GM18951 (cell line): ENCODE results near the gene FBXO38.

Experiments
- POLR2A ChIP-seq: IDR thresholded peaks from 4 replicates; pipeline ENCODE4 v1.6.1; 2011; ENCODE audit warnings: mild to moderate bottlenecking; ENCODE audit not compliant: insufficient read length, insufficient read depth; ENCODE audit errors: extremely low read depth
- in situ Hi-C: fragments of 300-500 bp; cut with MboI; formaldehyde crosslinking; loops from one replicate; pipeline ENCODE4 v1.12.0; 2022; ENCODE audit warnings: low sequenced_read_pairs, mixed read lengths, inconsistent platforms; ENCODE audit not compliant: unreplicated experiment

The FBXO38 gene

DNA sequence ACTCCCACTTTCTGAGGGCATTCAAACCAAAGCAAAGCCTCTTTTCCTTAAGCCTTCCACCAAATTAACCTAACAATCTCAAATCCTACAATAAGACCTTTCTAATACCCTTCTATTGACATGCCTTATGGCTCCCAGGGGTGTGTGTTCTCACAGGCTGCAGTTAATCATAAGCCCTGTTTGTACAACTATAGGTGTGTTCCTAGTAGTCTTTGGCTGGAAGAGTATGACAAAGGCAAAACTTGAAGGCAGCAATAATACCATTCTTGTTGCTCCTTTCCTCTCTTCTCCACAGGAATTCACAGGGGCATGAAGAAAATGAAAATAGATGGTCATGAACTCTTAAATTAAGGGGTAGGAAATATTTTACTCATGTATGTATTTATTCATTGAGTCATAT is 10.9 kb upstream of the FBXO38 start:
- in situ Hi-C loops, result no loop called here
- no peak for TF ChIP-seq POLR2A

DNA sequence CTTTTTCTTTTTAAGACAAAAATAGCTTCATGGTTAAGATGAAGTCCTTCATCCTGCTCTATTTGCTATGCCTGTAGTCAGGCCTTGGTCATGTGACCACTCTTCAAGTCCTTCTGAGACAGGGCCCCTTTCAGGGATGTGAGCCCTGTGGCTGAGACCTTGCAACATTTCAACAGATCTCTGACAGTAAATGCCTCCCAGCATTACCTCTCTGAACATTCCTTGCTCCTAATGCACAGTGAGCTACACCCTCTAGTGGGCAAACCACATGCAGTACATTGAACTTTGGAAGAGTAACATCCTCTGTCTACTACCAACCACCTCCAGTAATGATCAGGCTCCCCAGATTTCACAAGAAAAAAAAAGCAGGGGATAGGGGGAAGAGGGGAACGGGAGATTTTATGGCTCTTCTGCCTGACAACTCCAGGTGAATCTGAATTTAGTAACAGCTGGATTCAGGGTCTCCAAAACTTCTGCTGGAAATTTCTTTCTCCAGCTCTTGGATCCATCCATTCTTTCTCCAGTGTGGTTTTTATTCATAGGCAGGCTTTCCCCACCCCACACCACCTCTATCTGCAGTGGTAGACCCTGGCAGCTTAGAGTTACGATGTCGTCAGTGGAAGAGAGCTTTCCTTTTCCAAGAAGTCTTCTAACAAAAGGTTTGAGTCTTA is 8.9 kb upstream of the FBXO38 start:
- no peak for TF ChIP-seq POLR2A
- in situ Hi-C loops, result no loop called here

DNA sequence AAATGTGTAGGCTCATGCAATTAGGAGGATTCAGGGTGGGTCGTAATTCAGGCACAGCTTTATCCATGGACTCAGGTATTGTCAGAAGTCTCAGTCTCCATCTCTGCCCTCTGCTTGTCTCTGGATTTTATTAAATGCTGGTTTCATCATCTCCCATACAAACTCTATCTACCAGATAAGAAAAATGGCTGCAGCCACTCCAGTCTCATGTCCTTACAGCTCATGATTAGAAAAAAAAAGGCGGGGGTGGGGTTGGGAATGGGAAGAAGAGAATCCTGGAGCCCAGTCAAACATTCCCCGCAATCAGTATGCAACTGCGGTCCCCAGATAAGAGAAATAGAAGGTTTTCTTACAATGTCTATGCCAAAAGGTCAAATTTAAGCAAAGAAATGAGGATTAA is 7.6 kb upstream of the FBXO38 start:
- in situ Hi-C loops, result no loop called here
- no peak for TF ChIP-seq POLR2A

DNA sequence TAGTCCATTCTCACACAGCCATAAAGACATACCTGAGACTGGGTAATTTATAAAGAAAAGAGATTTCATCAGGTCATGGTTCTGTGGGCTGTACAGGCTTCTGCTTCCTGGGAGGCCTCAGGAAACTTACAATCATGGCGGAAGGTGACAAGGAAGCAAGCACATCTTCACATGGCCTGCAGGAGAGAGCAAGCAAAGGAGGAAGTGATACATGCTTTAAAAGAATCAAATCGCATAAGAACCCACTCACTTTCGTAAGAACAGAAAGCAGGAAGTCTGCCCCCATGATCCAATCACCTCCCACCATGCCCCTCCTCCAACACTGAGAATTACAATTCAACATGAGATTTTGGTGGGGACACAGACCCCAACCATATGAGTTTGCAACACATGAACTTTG is 5.1 kb upstream of the FBXO38 start:
- no peak for TF ChIP-seq POLR2A
- in situ Hi-C loops, result no loop called here

DNA sequence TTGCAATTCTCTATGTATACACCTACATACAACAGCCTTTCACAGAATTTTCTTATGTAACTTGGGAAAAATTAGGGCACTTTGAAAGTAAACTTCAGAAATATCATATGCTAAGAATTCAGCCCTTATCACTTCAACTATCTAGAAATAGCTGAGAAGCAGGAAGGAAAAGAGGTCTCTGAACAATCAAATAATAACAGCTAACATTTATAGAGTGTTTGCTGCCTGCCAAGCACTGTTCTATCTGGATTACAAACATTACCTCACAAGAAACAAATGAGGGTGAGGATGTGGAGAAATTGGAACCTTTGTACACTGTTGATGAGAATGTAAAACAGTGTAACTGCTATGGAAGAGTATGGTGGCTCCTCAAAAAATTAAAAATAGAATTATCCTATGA is 4.4 kb upstream of the FBXO38 start:
- no peak for TF ChIP-seq POLR2A
- in situ Hi-C loops, result no loop called here

DNA sequence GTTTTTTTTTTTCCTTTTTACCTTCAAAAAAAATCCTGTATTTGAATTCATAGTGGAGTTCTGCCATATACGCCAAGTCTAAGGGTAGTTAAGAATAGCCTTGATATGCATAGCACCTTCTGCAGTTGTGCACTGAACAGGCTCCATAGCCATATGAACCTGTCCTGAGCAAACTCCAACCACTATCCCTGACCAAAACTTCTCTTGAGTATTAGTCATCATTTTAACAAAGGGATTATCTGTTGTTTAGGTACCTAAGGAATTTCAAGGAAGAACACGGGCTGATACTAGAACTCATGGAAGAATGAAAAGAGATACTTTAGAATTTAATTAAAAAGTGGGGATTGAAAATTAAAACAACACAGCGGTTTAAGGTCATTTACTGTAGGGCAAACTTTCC is 1.9 kb upstream of the FBXO38 start:
- no peak for TF ChIP-seq POLR2A
- in situ Hi-C loops, result no loop called here

DNA sequence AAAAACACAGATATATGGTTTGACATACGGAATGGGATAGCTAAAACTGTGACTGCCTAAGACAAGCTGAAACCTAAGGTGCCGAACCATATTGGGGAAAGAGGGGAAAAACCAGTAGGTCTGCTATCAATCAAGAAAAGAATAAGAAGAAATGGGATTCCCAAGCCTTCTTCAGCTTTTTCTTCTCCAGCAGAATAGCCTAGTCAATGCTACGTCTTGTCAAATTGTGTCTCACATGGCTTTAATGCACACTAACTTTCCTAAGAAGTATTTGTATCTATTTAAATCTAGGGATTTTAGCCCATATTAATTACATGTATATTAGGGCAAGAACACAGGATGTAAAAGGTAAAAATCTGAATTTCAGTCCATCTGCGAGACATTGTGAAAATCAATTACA is 797 bp upstream of the FBXO38 start:
- in situ Hi-C loops, result no loop called here
- no peak for TF ChIP-seq POLR2A

DNA sequence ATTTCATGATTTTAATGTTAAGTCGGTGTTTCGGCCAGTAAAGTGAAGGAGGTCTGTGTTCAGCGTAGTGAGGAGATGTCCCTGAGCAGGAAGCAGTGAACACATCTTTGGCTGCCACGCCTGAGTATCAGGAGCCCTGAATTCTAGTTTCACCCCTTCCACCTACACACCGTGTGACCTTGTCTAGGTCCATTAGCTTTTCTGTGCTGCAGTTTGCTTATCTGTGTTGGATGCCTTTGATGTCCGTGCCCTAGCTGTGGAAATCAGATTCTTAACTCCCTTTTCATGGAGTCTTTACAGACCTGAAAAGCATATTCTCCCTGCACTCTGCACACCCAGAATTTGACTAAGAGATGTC is 601 bp downstream of the FBXO38 start:
- no peak for TF ChIP-seq POLR2A
- in situ Hi-C loops, result no loop called here

DNA sequence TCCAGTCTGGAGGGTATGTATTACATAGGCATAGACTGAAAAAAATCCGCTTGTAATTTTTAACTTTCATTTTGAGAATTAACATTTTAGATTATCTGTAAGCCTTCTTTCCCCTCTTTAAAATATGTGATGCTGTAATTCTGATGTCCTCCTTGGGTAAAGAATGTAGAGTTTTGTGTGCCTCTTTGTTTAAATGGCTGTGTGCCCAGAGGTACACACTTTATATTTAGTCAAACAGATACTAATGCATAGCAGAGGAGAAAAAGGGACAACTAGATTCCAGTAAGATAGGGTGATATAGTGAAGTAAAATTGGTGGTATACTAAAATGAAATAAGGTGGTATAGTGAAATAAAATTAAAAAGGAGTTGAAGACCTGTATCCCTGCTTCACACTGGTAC is 1.3 kb downstream of the FBXO38 start:
- no peak for TF ChIP-seq POLR2A
- in situ Hi-C loops, result no loop called here

DNA sequence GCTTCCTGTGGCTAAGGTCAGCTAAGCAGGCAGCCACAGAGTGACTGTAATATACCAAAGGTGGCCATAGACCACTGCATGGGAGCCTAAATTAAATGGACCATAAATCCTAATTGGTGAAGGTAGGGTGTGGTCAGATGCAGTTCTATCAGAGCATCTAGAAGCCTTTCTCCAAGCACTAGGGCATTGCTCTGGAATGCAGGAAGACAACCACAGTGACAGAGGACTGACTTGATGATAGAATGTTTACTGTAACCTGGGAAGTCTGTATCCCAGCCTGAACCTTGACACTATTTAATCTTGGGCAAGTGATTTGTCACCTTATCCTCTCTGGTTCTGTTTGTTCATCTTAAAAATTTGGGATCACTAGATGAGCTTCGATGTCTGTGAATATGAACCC is 2.3 kb downstream of the FBXO38 start:
- in situ Hi-C loops, result no loop called here
- no peak for TF ChIP-seq POLR2A

DNA sequence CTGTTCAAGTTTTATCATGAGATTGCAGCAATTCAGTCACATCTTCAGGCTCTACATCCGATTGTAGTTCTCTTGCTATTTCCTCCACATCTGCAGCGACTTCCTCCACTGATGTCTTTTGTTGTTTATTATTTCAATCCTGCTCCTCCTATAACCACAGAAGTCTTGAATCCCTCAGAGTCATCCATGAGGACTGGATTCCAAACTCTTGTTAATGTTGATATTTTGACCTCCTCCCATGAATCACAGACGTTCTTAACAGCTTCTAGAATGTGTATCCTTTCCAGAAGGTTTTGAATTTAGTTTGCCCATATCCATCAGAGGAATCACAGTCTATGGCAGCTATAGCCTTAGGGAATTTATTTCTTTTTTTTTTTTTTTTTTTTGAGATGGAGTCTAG is 3.6 kb downstream of the FBXO38 start:
- TF ChIP-seq POLR2A, result no peak
- in situ Hi-C loops, result no loop called here

DNA sequence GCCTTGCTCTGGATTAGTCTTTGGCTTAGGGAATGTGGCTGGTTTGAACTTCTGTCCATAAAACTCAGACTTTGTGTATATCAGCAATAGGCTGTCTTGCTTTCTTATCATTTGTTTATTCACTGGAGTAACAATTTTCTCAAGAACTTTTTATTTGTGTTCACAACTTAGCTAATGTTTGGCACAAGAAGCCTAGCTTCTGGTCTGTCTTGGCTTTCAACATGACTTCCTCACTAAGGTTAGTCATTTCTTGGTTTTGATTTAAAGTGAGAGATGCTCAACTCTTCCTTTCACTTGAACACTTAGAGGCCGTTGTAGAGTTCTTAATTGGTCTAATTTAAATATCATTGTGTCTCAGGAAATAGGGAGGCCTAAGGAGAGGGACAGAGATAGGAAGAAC is 4.9 kb downstream of the FBXO38 start:
- no peak for TF ChIP-seq POLR2A
- in situ Hi-C loops, result no loop called here

DNA sequence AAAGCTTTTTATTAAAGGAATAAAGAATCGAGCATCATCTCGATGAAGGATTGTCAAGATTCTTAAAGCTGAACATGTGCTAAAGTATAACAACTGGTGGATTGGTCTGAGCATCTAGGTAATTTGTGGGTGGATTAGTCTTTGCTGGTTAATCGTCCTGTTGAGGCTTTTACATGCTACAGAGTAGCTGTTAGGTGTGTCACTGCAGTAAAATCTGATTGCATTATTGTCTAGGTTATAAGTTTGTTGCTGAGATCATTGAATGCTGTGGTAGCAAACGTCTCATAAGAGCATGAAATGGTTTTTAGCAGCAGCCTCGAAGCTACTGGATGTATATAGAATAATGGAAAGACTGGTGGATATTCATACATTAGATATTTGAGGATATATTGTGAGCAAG is 7.2 kb downstream of the FBXO38 start:
- in situ Hi-C loops, result no loop called here

DNA sequence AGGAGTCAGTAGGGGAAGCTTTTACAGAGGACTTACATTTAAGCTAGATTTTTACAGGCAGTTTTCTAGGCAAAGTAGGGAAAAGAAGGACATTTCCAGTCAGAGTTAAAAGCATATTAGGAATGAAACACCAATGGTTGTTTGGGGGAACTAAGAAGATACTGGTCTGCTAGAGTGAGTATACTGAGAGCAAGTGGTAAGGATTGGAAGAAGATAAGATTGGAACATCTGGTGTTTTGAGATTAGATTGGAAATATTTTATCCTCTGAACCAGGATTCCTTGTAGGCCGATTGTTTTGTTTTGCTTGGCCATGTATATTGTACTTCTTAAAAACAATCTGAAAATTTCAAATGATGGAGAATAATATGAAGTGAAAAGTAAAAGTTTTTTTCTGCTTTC is 7.7 kb downstream of the FBXO38 start:
- in situ Hi-C loops, result no loop called here
- TF ChIP-seq POLR2A, result no peak

More for the DNA sequence above, 7.2 kb downstream of the FBXO38 start:
- no peak for TF ChIP-seq POLR2A

DNA sequence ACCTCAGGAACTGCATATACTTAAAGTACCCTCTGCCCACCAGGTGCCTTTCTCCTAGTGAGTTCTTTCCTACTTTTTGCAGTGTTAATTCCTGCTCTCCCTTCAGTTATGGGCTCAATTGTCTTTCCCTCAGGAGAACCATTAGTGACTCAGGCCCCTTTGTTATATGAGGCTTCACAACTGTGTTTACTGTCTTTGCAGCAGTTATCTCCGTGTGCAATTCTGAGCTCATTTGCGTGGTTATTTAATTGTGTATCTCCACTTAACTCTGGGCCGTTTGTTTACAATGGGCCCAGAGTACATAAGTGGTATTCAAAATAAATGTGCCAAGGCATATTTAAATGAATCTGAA is 9.6 kb downstream of the FBXO38 start:
- in situ Hi-C loops, result no loop called here
- no peak for TF ChIP-seq POLR2A
